Omental fat pad (tissue), 4 donors: ENCODE results near the gene FOCAD. TPM values are rescaled to one million over a fixed set of nuclear protein-coding genes. Genes with fewer than 3 reads are reported as not detected.

ENCODE experiments used
- ATAC-seq: fragments of 150-250 bp; one replicate; pipeline ENCODE4 v1.9.1; 2016; ENCODE audit warnings: mild to moderate bottlenecking, moderate library complexity; ENCODE audit not compliant: low FRiP score
- DNase-seq: peaks from one replicate; pipeline ENCODE4 v3.0.0-alpha.2; 2019; ENCODE audit warnings: low spot score
- CTCF ChIP-seq, 3 donors: fragments of 450-650 bp; IDR thresholded peaks; one replicate each; pipeline ENCODE4 v1.5.1; 2016 to 2017; ENCODE audit warnings: antibody characterized with exemption in 3 of 3, mild to moderate bottlenecking in 3 of 3, moderate library complexity in 2 of 3
- total RNA-seq, 4 donors: library from RNA; depleted of rRNA; stranded (reverse); fragments of >200 nt; gene quantifications; one replicate each; pipeline ENCODE4 v1.1.0, GENCODE V29; 2016

Gene FOCAD
- total RNA-seq, 4 donors from 2014 or later, result 19.1 to 57.4 (median 30.9) TPM

GRCh38 chr9:20746967-20747366 is 62.9 kb downstream of the FOCAD start:
- TF ChIP-seq CTCF (IDR thresholded peaks at IDR 0.05), result no peak
- ATAC-seq, result no peak
- DNase-seq, result no peak

GRCh38 chr9:20749496-20750198 is 65.6 kb downstream of the FOCAD start:
- no peak for TF ChIP-seq CTCF (IDR thresholded peaks at IDR 0.05)

GRCh38 chr9:20753761-20754160 is 69.7 kb downstream of the FOCAD start:
- no peak for DNase-seq
- no peak for ATAC-seq
- TF ChIP-seq CTCF (IDR thresholded peaks at IDR 0.05), result no peak

More at GRCh38 chr9:20749496-20750198, 65.6 kb downstream of the FOCAD start:
- DNase-seq, result no peak
- no peak for ATAC-seq

- TF ChIP-seq CTCF (IDR thresholded peaks at IDR 0.05), result no peak
- DNase-seq, result no peak
- no peak for ATAC-seq
These were observed 70.5 kb downstream of the FOCAD start for GRCh38 chr9:20754556-20754955.

GRCh38 chr9:20760246-20760891 is 76.3 kb downstream of the FOCAD start:
- no peak for DNase-seq
- no peak for TF ChIP-seq CTCF (IDR thresholded peaks at IDR 0.05)
- ATAC-seq, result no peak

GRCh38 chr9:20770947-20771346 is 86.9 kb downstream of the FOCAD start:
- no peak for TF ChIP-seq CTCF (IDR thresholded peaks at IDR 0.05)
- ATAC-seq (no peak), DNase-seq (no peak)

- TF ChIP-seq CTCF (IDR thresholded peaks at IDR 0.05), result no peak
- ATAC-seq (no peak), DNase-seq (no peak)
These were observed 87.7 kb downstream of the FOCAD start for GRCh38 chr9:20771729-20772128.
